ENCODE measurements around the gene SLC37A4. TPM values are rescaled to one million over a fixed set of nuclear protein-coding genes. Genes with fewer than 3 reads are reported as not detected.

Gene SLC37A4
- polyA plus RNA-seq, 2 of the 4 experiments (the other 2 are of a cell fraction), result 15.5 to 21.2 TPM

DNA sequence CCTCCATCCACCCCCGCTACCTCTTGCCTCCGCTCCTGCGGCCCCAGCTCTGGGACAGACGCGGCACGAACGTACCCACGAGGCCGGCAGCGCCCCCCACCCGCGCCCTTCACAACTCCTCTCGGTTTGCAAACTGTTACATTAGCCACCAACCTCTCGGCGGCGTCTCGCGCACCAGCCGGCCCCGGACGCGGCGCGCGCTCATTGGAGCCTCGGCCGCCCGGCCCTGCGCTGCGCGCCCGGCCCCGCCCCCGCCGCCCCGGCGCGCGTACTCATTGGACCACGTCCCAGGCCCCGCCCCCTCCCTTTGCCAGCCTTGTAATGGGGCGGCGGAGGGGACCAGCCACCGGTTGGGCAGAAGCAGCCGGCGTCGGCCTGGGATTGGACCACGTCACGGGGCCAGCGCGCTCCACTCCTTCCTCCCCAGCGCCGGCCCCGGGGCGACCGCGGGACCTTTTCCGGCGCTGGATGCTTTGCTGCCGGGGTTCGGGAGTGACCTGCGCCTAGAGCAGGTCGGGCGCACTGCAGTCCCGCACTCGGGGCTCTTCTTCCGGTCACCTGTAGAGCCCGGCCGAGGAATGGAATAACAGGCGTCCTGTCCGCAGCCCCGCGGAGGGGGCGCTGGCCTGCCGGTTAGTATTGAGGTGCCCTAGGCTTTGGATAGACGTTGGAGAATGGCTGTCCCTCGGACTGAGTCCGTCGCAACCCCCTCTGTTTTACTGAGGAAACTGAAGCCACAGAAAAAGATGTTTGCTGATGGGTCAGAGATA lies 26.5 kb upstream of the SLC37A4 start, which contains the start of gene HYOU1:
HYOU1 (minus strand) TSS at position 206 of the 770 bp plus-strand sequence. CDS start 1,045 bp downstream, outside the sequence.
- POLR2A ChIA-PET, result interaction anchor here (0.6 to 1.9 kb wide), 8 partner anchors 10 to 45 kb away, joined by 3 to 9 read pairs (median 4); partner anchors contain the start of genes DPAGT1 and VPS11

DNA sequence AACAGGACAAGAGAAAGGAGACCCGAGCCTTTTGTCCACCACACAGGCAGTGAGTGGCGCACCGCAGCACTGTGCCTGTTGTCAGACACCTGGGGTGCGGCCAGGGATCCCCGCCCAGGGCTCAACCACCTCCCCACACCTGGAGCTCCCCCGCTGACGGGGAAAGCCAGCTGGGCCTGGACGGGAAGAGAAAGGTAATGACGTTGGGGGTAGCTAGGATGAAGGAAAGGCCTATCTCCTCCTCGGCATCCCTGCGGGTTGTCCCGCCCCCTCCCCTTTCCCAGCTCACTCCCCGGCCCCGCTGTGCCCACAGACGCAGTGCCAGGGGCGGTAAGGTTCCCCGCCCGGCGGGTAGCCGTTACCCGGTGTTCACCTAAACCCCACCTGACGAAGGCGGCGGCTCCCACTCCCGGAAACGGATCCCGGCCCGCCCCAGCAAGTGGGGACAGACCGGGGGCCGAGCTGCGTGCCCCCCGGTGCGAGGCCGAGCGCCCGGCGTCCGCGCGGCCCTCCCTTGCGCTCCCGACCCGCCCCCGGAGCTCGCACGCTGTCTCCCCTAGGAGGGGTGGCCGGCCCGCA lies 25.8 kb upstream of the SLC37A4 start:
- Histone ChIP-seq H3K27ac (peak overlapping the region; percentile 90 to 95), H3K4me3 (peak overlapping the region; percentile 82), H3K4me1 (peaks cover 11% of the 10 kb centered on the region; the same call in 2 of the 3 replicates), H3K4me2 (peak overlapping the region; percentile 95), H3K9me3 (no peaks in the 10 kb centered on the region)
- DNase-seq (ENCODE audit: low read depth in 1 of 2, low spot score in 1 of 2) (peak in 1 of 2 experiments; percentile 13), ATAC-seq (peak; percentile 41 to 59), FAIRE-seq (no peak)
- 0% methylated on average over 9 of the region's 48 CpGs for WGBS (ENCODE audit: missing lambda C conversion rate)
- ChIA-PET POLR2A (interaction anchor here (0.6 to 1.9 kb wide), 7 partner anchors 9 to 46 kb away, joined by 3 to 9 read pairs (median 4); partner anchors contain the start of genes DPAGT1 and VPS11), CTCF (interaction anchor here (0.9 to 2.6 kb wide), 10 partner anchors 9 to 367 kb away, joined by 3 to 8 read pairs (median 4); partner anchors contain the start of genes CENATAC and VPS11)
- TF ChIP-seq PHF8 (IDR thresholded peaks at IDR 0.05; ENCODE audit: borderline replicate concordance, low read depth) (peak; percentile 80), CHD2 (IDR thresholded peaks at IDR 0.05; ENCODE audit: low read length, partially characterized antibody) (no peak)

More for the DNA sequence above, 26.5 kb upstream of the SLC37A4 start, which contains the start of gene HYOU1:
- peak within 1 kb of the TSS; percentile 90 to 95 for H3K27ac ChIP-seq
- H3K4me2 ChIP-seq, result peak within 1 kb of the TSS; percentile 95
- TF ChIP-seq, protein P1, sequence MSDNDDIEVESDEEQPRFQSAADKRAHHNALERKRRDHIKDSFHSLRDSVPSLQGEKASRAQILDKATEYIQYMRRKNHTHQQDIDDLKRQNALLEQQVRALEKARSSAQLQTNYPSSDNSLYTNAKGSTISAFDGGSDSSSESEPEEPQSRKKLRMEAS (IDR thresholded peaks at IDR 0.05), result peak; percentile 51; the same call in 1 of the 2 replicates
- TF ChIP-seq POLR2A (IDR thresholded peaks at IDR 0.05; ENCODE audit: low read length), result peak; percentile 71
- no peak for TF ChIP-seq EHMT2 (IDR thresholded peaks at IDR 0.05; ENCODE audit: low read depth)
- no peak for TF ChIP-seq TP53 (CRISPR knock-in tag; IDR thresholded peaks at IDR 0.05)
- no peak for TF ChIP-seq RCOR1 (IDR thresholded peaks at IDR 0.05; ENCODE audit: low read depth, low read length)
- no peak for TF ChIP-seq EP300 (IDR thresholded peaks at IDR 0.05)
- peak; percentile 68; the same call in 1 of the 2 replicates for TF ChIP-seq RFX5 (IDR thresholded peaks at IDR 0.05)
- TF ChIP-seq, protein P2, sequence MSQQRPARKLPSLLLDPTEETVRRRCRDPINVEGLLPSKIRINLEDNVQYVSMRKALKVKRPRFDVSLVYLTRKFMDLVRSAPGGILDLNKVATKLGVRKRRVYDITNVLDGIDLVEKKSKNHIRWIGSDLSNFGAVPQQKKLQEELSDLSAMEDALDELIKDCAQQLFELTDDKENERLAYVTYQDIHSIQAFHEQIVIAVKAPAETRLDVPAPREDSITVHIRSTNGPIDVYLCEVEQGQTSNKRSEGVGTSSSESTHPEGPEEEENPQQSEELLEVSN (IDR thresholded peaks at IDR 0.05; ENCODE audit: borderline replicate concordance, low read depth), result 0 out of 2 replicates have a peak, but pooled peaks have one; percentile 38
- TF ChIP-seq RAD21 (conservative IDR thresholded peaks at IDR 0.05 in 1 of 2, IDR thresholded peaks at IDR 0.05 in 1 of 2), result no peak
- TF ChIP-seq NFE2L2 (conservative IDR thresholded peaks at IDR 0.05; ENCODE audit: low read length), result no peak
- TF ChIP-seq PHF8 (IDR thresholded peaks at IDR 0.05; ENCODE audit: borderline replicate concordance, low read depth), result peak; percentile 47
- TF ChIP-seq, protein P3, sequence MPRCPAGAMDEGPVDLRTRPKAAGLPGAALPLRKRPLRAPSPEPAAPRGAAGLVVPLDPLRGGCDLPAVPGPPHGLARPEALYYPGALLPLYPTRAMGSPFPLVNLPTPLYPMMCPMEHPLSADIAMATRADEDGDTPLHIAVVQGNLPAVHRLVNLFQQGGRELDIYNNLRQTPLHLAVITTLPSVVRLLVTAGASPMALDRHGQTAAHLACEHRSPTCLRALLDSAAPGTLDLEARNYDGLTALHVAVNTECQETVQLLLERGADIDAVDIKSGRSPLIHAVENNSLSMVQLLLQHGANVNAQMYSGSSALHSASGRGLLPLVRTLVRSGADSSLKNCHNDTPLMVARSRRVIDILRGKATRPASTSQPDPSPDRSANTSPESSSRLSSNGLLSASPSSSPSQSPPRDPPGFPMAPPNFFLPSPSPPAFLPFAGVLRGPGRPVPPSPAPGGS (IDR thresholded peaks at IDR 0.05), result peak; percentile 66; the same call in 2 of the 3 replicates
- TF ChIP-seq, protein P4, sequence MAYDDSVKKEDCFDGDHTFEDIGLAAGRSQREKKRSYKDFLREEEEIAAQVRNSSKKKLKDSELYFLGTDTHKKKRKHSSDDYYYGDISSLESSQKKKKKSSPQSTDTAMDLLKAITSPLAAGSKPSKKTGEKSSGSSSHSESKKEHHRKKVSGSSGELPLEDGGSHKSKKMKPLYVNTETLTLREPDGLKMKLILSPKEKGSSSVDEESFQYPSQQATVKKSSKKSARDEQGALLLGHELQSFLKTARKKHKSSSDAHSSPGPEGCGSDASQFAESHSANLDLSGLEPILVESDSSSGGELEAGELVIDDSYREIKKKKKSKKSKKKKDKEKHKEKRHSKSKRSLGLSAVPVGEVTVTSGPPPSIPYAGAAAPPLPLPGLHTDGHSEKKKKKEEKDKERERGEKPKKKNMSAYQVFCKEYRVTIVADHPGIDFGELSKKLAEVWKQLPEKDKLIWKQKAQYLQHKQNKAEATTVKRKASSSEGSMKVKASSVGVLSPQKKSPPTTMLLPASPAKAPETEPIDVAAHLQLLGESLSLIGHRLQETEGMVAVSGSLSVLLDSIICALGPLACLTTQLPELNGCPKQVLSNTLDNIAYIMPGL (CRISPR knock-in tag; IDR thresholded peaks at IDR 0.05; ENCODE audit: borderline replicate concordance), result no peak
- TF ChIP-seq JUN (IDR thresholded peaks at IDR 0.05), result peak; percentile 36 to 65; a peak in 2 of 5 replicates
- TF ChIP-seq SREBF2 (IDR thresholded peaks at IDR 0.05), result no peak
- TF ChIP-seq HOXA7 (CRISPR knock-in tag; IDR thresholded peaks at IDR 0.05), result no peak
- TF ChIP-seq, protein P5, sequence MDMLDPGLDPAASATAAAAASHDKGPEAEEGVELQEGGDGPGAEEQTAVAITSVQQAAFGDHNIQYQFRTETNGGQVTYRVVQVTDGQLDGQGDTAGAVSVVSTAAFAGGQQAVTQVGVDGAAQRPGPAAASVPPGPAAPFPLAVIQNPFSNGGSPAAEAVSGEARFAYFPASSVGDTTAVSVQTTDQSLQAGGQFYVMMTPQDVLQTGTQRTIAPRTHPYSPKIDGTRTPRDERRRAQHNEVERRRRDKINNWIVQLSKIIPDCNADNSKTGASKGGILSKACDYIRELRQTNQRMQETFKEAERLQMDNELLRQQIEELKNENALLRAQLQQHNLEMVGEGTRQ (IDR thresholded peaks at IDR 0.05), result 0 out of 2 replicates have a peak, but pooled peaks have one; percentile 15
- CTCF ChIA-PET, result interaction anchor here (0.9 to 2.6 kb wide), 10 partner anchors 9 to 265 kb away, joined by 3 to 8 read pairs (median 4); partner anchors contain the start of genes CENATAC, HMBS and VPS11
- DNase-seq (ENCODE audit: low read depth in 1 of 2, low spot score in 1 of 2) (peak; percentile 87 to 94), FAIRE-seq (no peak), ATAC-seq (peak; percentile 95 to 97)
- 0% methylated on average over 16 of the region's 79 CpGs for WGBS (ENCODE audit: missing lambda C conversion rate)
- H3K4me3 ChIP-seq, result peak within 1 kb of the TSS; percentile 82
- H3K9me3 ChIP-seq, result no peaks in the 10 kb centered on the region
- H3K4me1 ChIP-seq, result peaks cover 11% of the 10 kb centered on the region; the same call in 2 of the 3 replicates

Data from A549 (cell line).